Fibroblast of pulmonary artery (primary cell): ENCODE measurements around the gene NSUN2.
"Not testable (repeated sequence)": the region's sequence is repeated elsewhere in the genome, so short reads cannot be mapped to it uniquely, and the experiment has no call there.

Experiments used
- DNase-seq: peaks from one replicate; pipeline ENCODE4 v3.0.0-alpha.2; 2010; ENCODE audit warnings: low read depth
- H3K4me3 ChIP-seq: replicated peaks from 2 replicates; pipeline ENCODE4 v1.5.1; 2011; ENCODE audit warnings: low read depth, mild to moderate bottlenecking, control low read depth, low read length, moderate library complexity
- TF ChIP-seq, protein P1 (sequence below): IDR thresholded peaks from 2 replicates; pipeline ENCODE4 v1.5.1; 2011; ENCODE audit warnings: mild to moderate bottlenecking, control low read depth, low read length, inconsistent platforms; ENCODE audit errors: missing control alignments

The NSUN2 gene

DNA sequence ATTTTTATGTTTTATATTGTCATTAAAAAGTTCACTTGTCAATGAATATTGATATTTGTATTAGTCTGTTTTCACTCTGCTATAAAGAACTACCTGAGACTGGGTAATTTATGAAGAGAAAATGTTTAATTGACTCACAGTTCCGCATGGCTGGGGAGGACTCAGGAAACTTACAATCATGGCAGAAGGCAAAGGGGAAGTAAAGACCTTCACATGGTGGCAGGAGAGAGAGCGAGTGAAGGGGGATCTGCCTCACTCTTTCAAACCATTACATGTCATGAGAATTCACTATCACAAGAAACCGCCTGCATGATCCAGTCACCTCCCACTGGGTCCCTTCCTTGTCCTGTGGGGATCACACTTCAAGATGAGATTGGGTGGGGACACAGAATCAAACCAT, 27.8 kb upstream of the NSUN2 start:
- H3K4me3 ChIP-seq, result no peak overlapping the region
- DNase-seq, result no peak
- TF ChIP-seq, protein P1, sequence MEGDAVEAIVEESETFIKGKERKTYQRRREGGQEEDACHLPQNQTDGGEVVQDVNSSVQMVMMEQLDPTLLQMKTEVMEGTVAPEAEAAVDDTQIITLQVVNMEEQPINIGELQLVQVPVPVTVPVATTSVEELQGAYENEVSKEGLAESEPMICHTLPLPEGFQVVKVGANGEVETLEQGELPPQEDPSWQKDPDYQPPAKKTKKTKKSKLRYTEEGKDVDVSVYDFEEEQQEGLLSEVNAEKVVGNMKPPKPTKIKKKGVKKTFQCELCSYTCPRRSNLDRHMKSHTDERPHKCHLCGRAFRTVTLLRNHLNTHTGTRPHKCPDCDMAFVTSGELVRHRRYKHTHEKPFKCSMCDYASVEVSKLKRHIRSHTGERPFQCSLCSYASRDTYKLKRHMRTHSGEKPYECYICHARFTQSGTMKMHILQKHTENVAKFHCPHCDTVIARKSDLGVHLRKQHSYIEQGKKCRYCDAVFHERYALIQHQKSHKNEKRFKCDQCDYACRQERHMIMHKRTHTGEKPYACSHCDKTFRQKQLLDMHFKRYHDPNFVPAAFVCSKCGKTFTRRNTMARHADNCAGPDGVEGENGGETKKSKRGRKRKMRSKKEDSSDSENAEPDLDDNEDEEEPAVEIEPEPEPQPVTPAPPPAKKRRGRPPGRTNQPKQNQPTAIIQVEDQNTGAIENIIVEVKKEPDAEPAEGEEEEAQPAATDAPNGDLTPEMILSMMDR, result no peak

DNA sequence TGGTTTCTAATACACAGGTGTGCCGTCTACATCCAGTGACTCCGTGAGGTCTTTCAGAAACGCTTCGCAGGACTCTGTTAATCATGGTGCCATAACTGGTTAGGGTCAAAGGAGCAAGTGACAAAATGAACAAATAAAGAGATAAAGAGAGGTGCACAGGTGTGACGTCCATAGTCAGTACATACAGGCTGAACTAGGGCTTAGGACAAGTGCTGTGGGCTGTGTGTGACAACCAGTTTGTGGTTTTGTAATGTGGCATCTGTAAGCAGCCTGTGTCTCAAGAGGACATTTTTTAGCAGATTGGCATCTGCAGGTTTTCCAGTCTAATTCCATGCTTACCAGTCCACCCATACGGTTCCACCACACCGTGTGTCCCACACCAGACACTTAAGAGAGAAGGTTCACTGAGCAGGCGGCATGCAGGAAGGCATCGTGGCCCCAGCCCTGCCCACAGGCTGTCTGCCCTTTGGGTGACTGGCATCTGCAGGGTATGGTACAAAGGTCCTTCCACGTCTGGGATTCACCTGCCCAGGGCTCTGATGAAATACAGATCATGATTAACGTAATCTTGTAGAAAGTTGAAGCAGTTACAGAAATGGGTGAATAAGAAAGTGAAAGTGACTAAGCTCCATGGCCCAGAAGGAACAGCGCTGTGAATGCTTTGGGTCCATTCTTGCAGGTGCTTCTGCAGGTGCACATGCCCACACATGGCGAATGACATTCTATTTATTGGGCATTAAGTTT, 27.3 kb upstream of the NSUN2 start:
- no peak overlapping the region for H3K4me3 ChIP-seq
- DNase-seq, result no peak
- TF ChIP-seq, protein P1, result no peak

DNA sequence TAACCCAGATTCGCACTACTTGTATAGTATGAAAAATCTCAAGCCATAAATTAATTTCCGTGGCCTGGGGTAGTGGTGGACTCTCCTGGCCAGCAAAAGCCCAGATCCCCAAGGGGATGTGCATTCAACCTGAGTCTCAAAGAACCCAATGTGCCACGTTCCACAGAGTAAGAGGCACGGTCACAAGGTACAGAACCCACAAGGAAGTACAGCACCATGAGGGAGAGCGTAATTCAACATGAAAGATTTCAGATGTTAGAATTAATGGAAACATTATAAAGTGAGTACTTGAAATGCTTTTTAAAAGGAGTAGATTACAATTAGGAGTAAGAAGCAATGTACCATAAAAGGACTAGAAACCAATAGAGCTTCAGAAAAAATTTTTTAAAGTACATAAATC, 23.8 kb upstream of the NSUN2 start:
- TF ChIP-seq, protein P1, result no peak
- no peak for DNase-seq

DNA sequence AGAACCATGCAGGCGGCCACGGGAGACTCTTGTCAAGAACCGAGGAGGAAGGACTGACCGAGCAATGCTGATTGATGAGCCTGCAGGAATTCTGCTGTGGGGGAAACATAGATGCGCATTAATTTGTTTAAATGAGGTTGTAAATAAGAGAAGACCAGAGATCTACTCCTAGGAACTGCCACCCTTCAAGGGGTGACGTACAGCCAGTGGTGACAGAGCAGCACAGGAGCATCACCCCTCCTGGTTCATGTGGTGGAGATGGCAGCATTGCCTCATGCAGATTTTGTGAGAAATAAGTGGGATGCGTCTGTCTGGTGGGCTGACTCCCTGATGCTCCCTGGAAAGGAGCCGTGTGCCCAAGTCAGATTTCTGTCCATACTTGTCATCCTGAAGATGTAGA, 22.6 kb upstream of the NSUN2 start:
- TF ChIP-seq, protein P1, result no peak
- DNase-seq, result no peak
- no peak overlapping the region for H3K4me3 ChIP-seq

More for the DNA sequence above, 23.8 kb upstream of the NSUN2 start:
- H3K4me3 ChIP-seq, result no peak overlapping the region

DNA sequence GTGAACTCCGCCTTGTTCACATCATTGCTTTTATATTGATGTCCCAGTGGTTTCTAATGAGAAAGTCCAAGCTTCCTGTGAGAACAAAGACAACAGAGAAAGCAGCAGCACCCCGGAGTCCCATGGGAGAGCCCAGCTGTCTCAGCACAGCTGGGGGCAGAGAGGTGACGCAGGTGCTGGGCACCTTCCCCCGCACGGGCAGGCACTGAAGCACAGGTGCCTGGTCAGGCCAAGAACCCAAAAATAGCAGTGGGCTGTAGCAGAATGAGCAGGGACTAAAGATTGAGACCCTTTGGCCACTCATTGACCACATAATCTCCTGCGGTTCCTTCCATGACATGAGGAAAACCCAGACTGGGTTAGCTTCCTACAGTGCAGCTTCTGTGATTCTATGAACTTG, 19.2 kb upstream of the NSUN2 start:
- TF ChIP-seq, protein P1, result no peak
- H3K4me3 ChIP-seq, result no peak overlapping the region

DNA sequence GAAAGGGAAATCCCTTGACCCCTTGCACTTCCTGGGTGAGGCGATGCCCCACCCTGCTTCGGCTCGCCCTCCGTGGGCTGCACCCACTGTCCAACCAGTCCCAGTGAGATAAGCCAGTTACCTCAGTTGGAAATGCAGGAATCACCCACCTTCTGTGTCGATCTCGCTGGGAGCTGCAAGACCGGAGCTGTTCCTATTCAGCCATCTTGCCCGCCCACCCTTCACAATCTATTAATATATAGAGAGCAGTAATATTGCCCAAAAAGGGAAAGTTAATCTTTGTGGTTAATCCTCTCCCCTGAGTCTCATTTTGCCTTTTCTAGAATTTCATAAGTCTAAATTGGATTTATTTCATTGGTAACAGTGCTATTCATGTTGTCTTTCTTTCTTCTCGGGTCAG, 16.8 kb upstream of the NSUN2 start:
- no peak for DNase-seq
- H3K4me3 ChIP-seq, result no peak overlapping the region
- TF ChIP-seq, protein P1, result no peak

More for the DNA sequence above, 19.2 kb upstream of the NSUN2 start:
- no peak for DNase-seq

DNA sequence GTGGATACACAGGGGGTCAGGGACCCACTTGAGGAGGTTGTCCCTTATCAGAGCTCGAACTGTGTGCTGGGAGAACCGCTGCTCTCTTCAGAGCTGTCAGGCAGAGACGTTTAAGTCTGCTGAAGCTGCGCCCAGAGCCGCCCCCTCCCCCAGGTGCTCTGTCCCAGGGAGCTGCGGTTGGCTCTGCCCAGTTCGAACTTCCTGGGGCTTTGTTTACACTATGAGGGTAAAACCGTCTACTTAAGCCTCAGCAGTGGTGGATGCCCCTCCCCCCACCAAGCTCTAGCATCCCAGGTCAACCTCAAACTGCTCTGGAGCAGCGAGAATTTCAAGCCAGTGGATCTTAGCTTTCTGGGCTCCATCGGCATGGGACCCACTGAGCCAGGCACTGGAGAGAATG, 16.3 kb upstream of the NSUN2 start:
- DNase-seq, result no peak
- TF ChIP-seq, protein P1, result no peak
- no peak overlapping the region for H3K4me3 ChIP-seq

DNA sequence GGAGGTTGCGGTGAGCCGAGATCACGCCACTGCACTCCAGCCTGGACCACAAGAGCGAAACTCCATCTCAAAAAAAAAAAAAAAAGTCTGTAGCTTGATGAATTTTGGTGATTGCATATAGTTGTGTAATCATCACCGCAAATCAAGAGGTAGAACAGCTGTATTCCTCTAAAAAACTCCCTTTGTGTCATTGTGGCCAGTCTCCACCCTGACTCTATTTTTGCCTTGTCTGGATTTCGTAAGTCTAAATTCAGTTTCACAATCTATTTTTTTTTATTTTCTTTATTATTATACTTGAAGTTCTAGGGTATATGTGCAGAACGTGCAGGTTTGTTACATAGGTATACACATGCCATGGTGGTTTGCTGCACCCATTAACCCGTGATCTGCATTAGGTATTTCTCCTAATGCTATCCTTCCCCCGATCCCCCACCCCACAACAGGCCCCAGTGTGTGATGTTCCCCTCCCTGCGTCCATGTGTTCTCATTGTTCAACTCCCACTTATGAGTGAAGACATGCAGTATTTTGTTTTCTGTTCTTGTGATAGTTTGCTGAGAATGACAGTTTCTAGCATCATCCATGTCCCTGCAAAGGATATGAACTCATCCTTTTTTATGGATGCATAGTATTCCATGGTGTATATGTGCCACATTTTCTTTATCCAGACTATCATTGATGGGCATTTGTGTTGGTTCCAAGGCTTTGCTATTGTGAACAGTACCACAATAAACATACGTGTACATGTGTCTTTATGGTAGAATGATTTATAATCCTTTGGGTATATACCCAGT, 12.9 kb upstream of the NSUN2 start:
- H3K4me3 ChIP-seq, result not testable (repeated sequence)
- DNase-seq, result peak; percentile 37
